GM21423 (cell line): ENCODE measurements around the gene ZFAND3.

Experiments used
- ATAC-seq: cut with Tn5 transposase; IDR thresholded peaks from one replicate; pipeline ENCODE4 v1.9.1; 2021; ENCODE audit warnings: mild to moderate bottlenecking, moderate library complexity; ENCODE audit not compliant: unreplicated experiment

Gene ZFAND3

GRCh38 chr6:37826993-37827392 is 7.5 kb downstream of the ZFAND3 start:
- ATAC-seq = no peak

- no peak for ATAC-seq
Measured at GRCh38 chr6:37827603-37828265, 8.2 kb downstream of the ZFAND3 start.

- ATAC-seq = no peak
Measured at GRCh38 chr6:37830225-37830624, 10.7 kb downstream of the ZFAND3 start.

DNA sequence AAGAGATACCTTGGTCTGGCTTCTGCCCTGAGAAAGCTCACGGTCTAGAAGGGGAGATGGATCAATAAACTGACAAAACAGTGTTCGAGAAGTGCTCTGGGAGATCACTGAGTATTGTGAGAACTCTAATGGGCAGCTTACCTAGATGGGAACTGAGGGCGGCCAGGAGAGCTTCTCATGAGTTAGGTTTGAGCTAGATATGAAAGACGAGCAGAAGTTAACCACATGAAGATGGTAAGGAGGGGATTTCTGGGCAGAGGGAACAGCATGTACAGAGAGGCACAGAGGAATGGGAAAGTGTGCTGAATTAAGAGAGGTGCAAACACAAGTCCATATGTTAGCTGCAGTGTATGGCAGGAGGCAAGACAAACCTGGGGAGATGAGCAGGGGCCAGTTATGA is 11.9 kb downstream of the ZFAND3 start:
- no peak for ATAC-seq

- no peak for ATAC-seq
Measured at GRCh38 chr6:37835923-37836322, 16.4 kb downstream of the ZFAND3 start.

GRCh38 chr6:37838219-37838921 is 18.8 kb downstream of the ZFAND3 start:
- no peak for ATAC-seq

GRCh38 chr6:37840143-37840939 is 20.8 kb downstream of the ZFAND3 start:
- ATAC-seq = no peak

DNA sequence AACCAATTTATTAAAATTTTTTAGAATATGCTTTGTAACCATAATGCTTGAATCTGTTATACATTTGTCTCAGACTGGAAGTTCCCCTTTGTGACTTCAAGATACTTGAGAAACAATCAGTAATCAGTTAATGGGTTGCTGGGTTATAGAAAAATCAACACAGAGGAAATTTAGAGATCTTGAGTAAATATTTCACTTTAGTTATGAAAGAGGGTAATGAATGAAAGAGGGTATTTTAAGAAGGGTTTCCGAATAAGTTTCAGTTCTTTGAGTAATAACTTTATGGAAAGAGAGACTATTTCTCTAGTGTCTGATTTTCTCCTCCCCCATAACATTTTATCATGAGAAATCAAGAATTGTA is 21.4 kb downstream of the ZFAND3 start:
- ATAC-seq = peak; percentile 45

DNA sequence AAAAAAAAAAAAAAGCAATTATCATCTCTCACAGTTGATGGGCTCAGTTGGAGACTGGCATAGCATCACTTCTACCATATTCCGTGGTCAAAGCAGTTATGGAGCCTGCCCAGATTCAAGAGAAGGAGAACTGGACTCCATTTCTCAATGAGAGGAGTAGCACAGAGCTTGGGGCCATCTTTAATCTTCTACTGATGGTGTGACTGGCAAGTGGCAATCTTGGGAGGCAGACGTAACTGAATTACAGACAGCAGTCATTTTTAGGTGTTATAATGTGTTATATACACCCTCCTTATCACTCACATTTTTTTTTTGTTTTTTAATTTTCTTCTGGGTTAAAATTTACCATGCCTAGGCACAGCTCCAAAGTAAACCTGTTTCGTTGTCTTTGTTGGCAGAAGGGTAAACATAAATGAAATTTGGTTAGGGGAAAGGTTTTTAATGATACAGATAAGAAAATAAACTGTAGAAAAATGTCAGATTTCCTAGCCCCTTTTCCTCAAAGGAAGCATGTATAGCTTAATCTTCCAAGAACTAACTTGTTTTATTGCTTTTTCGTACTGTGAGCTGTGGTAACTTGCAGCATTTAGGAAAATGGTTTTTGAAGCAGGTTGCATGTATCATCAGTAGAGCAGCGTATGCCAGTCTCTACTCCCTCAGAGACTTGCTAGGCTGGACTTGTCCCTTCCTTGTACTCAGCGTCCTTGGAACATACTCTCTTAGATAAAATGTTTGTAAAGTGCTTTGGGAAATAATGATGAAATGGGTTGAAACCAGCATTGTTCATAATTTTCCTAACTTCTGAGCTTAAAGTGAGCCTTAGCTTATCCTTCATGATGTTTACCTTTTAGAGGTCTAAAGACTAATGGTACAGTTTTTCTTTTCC is 25.7 kb downstream of the ZFAND3 start:
- no peak for ATAC-seq

- ATAC-seq = no peak
Measured at GRCh38 chr6:37845930-37846329, 26.4 kb downstream of the ZFAND3 start.

GRCh38 chr6:37847704-37848103 is 28.2 kb downstream of the ZFAND3 start:
- no peak for ATAC-seq

DNA sequence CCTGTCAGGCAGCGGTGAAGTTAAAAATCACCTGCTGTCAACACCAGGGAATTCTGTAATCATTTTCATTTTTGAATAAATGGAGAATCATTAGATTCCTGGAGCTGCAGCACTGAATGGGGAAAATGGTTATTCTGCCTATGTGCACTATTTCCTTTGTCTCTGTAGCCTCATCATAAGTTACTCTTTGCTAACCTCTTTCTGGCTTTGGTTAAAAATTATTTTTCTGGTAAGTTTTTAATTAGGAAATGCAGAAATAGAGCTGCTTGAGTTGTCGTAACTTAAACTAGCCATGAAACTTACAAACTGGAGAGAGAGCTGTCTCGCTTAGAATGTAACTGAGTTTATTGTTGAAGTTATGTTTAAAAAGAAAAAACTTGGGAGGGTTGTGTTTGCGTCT is 28.8 kb downstream of the ZFAND3 start:
- ATAC-seq = no peak

DNA sequence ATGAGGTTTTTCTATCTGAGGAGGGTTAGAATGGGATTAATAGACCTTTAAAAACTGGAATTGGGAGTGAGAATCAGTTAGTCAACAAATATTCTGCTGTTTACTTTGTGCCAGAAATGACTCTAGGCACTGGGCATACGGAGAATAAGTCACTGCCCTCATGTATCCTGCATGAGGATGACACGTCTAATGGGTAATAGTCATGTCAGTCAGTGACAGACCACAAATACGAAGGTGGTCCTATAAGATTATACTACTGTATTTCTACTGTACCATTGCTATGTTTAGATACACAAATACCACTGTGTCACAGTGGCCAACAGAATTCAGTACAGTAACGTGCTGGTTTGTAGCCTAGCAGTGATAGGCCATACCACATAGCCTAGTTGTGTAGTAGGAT is 30.7 kb downstream of the ZFAND3 start:
- no peak for ATAC-seq

GRCh38 chr6:37850728-37851285 is 31.3 kb downstream of the ZFAND3 start:
- ATAC-seq = no peak

DNA sequence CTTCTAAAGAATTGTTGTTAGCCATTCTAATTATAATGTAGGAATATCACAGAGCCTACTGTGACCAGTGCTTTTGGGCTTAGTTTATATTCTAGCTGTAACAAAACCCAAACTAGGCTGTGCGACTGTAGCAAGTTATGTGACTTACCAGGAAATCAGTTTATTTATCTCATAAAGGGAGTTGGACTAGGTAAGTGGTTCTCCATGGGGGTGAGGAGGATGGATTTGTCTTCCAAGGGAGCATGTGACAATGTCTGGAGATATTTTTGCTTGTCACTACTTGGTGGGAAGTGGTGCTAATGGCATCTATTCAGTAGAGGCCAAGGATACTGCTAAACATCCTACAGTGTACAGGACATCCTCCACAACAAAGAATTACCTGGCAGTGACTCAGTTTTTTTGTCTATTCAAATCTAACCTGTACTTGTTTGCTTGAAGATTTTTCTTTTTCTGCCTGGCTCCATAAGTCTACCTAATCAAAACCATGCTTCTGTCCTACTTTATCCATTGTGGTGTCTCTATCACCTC is 32.5 kb downstream of the ZFAND3 start:
- no peak for ATAC-seq

- no peak for ATAC-seq
Measured at GRCh38 chr6:37856285-37856684, 36.8 kb downstream of the ZFAND3 start.

DNA sequence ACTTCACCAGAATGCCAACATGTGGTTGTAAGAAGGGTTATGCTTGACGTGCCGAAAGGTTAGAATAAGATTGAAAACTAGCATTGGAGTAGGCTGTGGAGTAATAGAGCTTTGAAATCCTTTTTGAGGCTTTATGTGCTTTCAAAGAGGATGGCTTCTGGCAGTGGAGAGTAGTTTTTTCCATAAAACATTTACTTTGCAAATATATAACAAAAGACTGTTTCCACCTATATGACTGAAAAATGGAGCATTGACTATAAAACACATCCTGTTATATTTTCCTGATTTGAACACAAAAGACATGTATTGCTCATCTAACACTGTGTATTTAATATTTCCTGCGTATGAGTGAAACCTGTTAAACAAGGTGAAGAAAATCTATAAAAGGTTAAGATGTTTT is 38.8 kb downstream of the ZFAND3 start:
- no peak for ATAC-seq

DNA sequence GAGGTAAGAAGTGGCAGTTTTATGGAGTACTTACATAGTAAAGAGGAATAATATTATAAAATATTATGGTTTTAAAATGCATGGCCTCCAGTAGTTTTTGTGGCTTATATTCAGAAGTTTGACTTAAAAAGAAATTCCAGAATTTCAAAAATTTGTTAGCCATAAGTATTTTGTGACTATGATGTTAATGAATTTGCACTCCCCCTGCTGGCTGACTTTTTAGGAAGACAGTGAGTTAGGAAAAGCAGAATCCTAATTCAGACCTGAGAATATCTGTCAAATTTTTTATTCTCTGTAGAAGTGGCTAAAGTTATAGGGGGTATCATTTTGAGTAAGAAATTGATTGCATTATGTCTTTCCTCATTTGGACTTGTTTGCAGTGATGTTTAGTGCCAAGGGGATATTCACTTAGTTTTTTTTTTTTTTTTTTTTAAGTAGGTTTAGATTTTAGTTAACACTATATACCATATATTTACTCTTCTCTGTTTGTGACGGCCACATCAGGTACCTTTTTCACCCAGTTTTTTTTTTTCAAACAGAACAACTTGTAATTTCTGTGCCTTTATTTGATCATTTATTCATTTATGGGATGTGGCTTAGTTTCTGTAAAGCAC is 40.8 kb downstream of the ZFAND3 start:
- ATAC-seq = no peak

DNA sequence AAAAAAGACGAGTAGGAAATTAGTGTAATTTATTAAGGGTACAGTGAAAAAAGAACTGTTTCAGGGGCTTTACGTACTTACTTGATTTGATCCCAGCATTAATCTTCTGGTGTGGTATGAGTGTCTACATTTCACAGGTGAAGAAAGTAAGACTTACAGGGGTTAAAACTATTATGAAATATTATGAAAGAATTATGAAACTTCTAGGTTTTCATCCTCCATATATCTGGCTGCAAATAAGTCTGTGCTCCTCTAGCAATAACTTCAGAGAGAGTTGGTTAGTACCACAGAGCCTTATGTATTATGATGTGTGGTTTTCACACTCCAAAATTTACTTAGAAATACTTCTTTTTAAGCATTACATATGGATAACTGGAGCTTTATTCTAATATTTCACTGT is 41.9 kb downstream of the ZFAND3 start:
- ATAC-seq = no peak

- ATAC-seq = no peak
Measured at GRCh38 chr6:37862430-37862829, 42.9 kb downstream of the ZFAND3 start.
